Right lobe of liver (tissue), 6 donors: ENCODE measurements around the gene NCK2. TPM values are rescaled to one million over a fixed set of nuclear protein-coding genes. Genes with fewer than 3 reads are reported as not detected.
A peak's percentile ranks its signal among the peaks of the same experiment; 100 is the strongest.

Experiments used
- ATAC-seq, 4 donors: fragments of 200-7000 bp; cut with Tn5 transposase; one replicate each; pipeline ENCODE4 v1.9.1; 2020; ENCODE audit warnings: mild to moderate bottlenecking in 4 of 4, moderate library complexity in 4 of 4
- DNase-seq, 3 donors: peaks; one replicate each; pipeline ENCODE4 v3.0.0-alpha.2; 2020
- H3K27ac ChIP-seq, 3 donors: fragments of 200-600 bp; one replicate each; pipeline ENCODE4 v1.8.0; 2022
- H3K27me3 ChIP-seq, 2 donors: fragments of 200-600 bp; one replicate each; pipeline ENCODE4 v1.8.0; 2022
- H3K36me3 ChIP-seq, 4 donors: fragments of 200-600 bp; sonication (generic) in 1 of 4; one replicate each; pipeline versions ENCODE4 v1.5.1 to v1.8.0; 2017 to 2022; ENCODE audit warnings: control low read depth in 1 of 4
- H3K4me1 ChIP-seq, 4 donors: fragments of 200-600 bp; sonication (generic) in 1 of 4; one replicate each; pipeline versions ENCODE4 v1.5.1 to v1.8.0; 2017 to 2022; ENCODE audit warnings: control low read depth in 1 of 4
- H3K4me3 ChIP-seq, 3 donors: fragments of 200-600 bp; one replicate each; pipeline ENCODE4 v1.8.0; 2022
- H3K9me3 ChIP-seq, 4 donors: fragments of 200-600 bp; sonication (generic) in 1 of 4; one replicate each; pipeline versions ENCODE4 v1.5.1 to v1.8.0; 2017 to 2022; ENCODE audit warnings: control low read depth in 1 of 4
- POLR2A ChIP-seq: fragments of 450-650 bp; IDR thresholded peaks from one replicate; pipeline ENCODE4 v1.6.1; 2017; ENCODE audit warnings: antibody characterized with exemption, mild to moderate bottlenecking
- WGBS: methylation state at CpG from one replicate; pipeline ENCODE4 v1.1.6; 2018; ENCODE audit warnings: low coverage, low lambda C conversion rate; ENCODE audit not compliant: insufficient coverage; ENCODE audit errors: missing lambda C conversion rate; 5-methylcytosine and 5-hydroxymethylcytosine counted together
- intact Hi-C, 2 donors: fragments of 100-400 bp; cut with DNase I; formaldehyde crosslinking; loops; one replicate each; pipeline versions ENCODE4 v1.11.2 to v1.14.1; 2022
- total RNA-seq, 6 experiments: library from RNA; depleted of rRNA in 2 of 6; stranded (reverse); fragments of >200 nt in 2 of 6; fragmentation: NEBNext Ultra II Directional in 3 of 6; extraction: Animal tissue kit (Norgen Biotek cat#: 25700) in 3 of 6; gene quantifications; one replicate each; pipeline versions ENCODE4 v1.1.0 to v1.2.4, GENCODE V29; 2016 to 2023
- TF ChIP-seq, protein P1 (sequence below), 4 donors: fragments of 200-600 bp in 3 of 4; fragments of 450-650 bp in 1 of 4; IDR thresholded peaks; one replicate each; pipeline versions ENCODE4 v1.5.1 to v1.8.0; 2016 to 2022; ENCODE audit warnings: antibody characterized with exemption in 4 of 4, mild to moderate bottlenecking in 2 of 4
- donor health status: DM: no; HTN: yes; CAD: no.
- donor health status: DM: no; HTN: no; CAD: no.
- donor health status: DM: no; HTN: no; CAD: no.
- donor health status: DM: no; HTN: yes; CAD: no.
- donor health status: DM: no; HTN: yes; CAD: no.

Gene NCK2
- total RNA-seq, 6 experiments from 2014 or later: 4.8 to 11.7 (median 7.1) TPM

DNA sequence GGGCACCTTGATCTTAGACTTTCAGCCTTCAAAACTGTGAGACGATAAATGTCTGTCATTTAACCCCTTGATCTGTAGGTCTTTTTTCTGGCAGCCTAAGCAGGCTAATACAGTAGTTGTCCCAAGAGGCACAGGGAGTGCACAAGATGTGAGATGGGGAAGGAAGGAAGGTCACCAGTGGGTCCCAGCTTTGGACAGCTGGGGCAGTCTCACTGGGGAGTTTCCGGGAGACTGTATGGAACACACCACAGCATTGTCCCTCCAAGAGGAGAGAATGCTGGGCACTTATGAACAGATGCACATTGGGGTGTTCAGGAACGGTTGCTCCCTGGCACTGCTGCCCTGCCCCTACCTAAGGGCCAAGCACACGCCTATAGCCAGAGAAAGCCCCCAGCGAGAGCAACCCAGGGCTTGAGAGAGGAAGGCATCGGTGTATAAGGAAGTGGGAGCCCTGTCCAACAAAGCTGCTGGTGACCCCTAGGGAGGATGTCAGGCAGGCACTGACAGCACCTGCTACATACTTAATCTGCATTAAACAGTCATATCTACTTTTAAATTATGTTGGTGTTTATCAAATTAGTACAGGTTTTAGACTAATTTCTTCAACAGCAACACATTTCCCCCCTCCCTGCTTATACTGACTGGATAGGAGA, 11.6 kb upstream of the NCK2 start:
- WGBS: 50% methylated on average over 5 of the region's 6 CpGs
- H3K4me1 ChIP-seq: no peaks in the 10 kb centered on the region
- no peaks in the 10 kb centered on the region for H3K9me3 ChIP-seq
- H3K27me3 ChIP-seq: no peaks in the 10 kb centered on the region
- H3K27ac ChIP-seq: no peak overlapping the region
- ATAC-seq (peak in 1 of 4 donors; percentile 12), DNase-seq (no peak)
- intact Hi-C loops: no loop called here
- no peak overlapping the region for H3K4me3 ChIP-seq
- no peak for TF ChIP-seq POLR2A
- TF ChIP-seq, protein P1, sequence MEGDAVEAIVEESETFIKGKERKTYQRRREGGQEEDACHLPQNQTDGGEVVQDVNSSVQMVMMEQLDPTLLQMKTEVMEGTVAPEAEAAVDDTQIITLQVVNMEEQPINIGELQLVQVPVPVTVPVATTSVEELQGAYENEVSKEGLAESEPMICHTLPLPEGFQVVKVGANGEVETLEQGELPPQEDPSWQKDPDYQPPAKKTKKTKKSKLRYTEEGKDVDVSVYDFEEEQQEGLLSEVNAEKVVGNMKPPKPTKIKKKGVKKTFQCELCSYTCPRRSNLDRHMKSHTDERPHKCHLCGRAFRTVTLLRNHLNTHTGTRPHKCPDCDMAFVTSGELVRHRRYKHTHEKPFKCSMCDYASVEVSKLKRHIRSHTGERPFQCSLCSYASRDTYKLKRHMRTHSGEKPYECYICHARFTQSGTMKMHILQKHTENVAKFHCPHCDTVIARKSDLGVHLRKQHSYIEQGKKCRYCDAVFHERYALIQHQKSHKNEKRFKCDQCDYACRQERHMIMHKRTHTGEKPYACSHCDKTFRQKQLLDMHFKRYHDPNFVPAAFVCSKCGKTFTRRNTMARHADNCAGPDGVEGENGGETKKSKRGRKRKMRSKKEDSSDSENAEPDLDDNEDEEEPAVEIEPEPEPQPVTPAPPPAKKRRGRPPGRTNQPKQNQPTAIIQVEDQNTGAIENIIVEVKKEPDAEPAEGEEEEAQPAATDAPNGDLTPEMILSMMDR (IDR thresholded peaks at IDR 0.05): no peak
- no peaks in the 10 kb centered on the region for H3K36me3 ChIP-seq

DNA sequence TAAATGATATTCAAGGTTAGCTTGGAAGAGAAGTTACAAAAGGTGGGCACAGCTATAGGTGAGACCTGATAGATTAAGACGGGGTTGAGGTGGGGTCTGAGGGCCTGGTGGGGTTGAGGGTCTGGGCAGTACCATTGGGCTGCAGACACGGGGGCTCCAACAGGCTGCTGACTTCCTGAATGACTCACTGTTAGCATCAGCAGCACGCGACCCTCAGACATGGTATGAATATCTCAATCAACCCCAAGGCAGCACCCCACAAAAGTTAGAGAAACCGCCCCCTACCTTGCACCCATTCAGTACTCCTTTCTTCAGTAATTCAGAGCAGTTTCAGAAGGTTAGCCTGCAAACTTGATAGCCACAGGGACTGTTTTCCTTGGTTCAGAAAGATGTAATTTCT, 10.8 kb upstream of the NCK2 start:
- 60% methylated on average over 2 of the region's 5 CpGs for WGBS

DNA sequence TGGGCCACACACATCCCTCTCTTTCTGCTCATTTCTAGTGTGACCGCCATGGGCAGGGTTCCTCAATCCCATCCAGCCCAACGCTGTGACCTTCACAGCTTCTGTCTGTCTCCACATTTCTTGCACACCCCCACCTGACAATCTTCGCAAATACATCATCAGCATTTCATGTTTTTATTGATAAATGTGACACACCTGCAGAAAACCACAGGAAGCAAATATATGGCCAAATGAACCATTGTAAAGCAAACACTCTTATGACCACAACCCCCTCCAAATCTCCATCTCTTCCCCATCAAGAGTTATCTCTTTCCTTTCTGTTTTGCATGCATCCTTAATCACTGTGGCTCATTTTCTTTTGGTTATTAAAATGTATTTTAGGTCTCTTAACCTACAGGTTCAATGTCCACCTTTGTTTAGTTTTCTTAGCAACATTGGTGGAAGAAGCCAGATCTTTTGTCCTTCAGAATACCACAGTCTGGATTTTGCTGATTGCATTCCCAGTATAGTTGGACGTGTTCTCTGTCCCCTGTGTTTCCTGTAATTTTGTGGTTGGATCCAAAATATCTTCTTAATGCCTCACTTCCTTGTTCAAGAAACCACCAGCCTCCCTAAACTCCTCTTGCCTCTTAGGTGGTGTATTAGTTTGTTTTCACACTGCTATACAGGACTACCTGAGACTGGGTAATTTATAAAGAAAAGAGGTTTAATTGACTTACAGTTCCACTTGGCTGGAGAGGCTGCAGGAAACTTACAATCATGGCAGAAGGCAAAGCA, 9.8 kb upstream of the NCK2 start:
- TF ChIP-seq POLR2A: no peak
- TF ChIP-seq, protein P1 (IDR thresholded peaks at IDR 0.05): no peak
- Histone ChIP-seq H3K4me1 (no peaks in the 10 kb centered on the region), H3K27me3 (no peaks in the 10 kb centered on the region), H3K36me3 (no peaks in the 10 kb centered on the region), H3K4me3 (no peak overlapping the region), H3K9me3 (no peaks in the 10 kb centered on the region), H3K27ac (no peak overlapping the region)
- intact Hi-C loops: no loop called here
- WGBS: 57% methylated on average over 4 of the region's 4 CpGs
- ATAC-seq (no peak), DNase-seq (no peak)

More for the DNA sequence above, 10.8 kb upstream of the NCK2 start:
- no peak for ATAC-seq
- H3K4me3 ChIP-seq: no peak overlapping the region
- TF ChIP-seq POLR2A: no peak
- TF ChIP-seq, protein P1 (IDR thresholded peaks at IDR 0.05): no peak
- H3K9me3 ChIP-seq: no peaks in the 10 kb centered on the region
- no peaks in the 10 kb centered on the region for H3K4me1 ChIP-seq
- DNase-seq: no peak
- intact Hi-C loops: no loop called here
- no peaks in the 10 kb centered on the region for H3K36me3 ChIP-seq
- H3K27me3 ChIP-seq: no peaks in the 10 kb centered on the region
- no peak overlapping the region for H3K27ac ChIP-seq

DNA sequence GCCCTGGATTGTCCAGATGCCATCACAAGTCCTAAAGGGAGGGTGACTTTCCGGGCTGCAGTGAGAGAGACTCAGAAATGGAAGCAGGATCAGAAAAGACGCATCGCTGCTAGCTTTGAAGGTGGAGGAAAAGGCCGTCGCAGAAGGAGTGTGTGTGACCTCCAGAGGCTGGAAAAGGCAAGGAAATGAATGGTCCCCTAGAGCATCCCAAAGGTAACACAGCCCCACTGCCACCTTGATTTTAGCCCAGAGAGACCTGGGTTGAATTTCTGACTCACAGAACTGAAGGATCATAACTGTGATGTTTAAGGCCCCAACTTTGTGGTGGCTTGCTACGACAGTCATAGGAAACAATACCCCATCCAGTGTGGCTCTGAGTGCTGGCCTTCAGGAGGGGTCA, 8.6 kb upstream of the NCK2 start:
- DNase-seq (no peak), ATAC-seq (no peak)
- 92% methylated on average over 2 of the region's 6 CpGs for WGBS
- Histone ChIP-seq H3K9me3 (no peaks in the 10 kb centered on the region), H3K36me3 (no peaks in the 10 kb centered on the region), H3K27me3 (no peaks in the 10 kb centered on the region), H3K4me1 (no peaks in the 10 kb centered on the region), H3K27ac (no peak overlapping the region), H3K4me3 (no peak overlapping the region)
- intact Hi-C loops: no loop called here
- TF ChIP-seq, protein P1 (IDR thresholded peaks at IDR 0.05): no peak
- TF ChIP-seq POLR2A: no peak
